Lower leg skin (tissue), 3 donors: ENCODE measurements around the gene RERGL.

Experiments
- CTCF ChIP-seq, 3 donors: fragments of 450-650 bp; IDR thresholded peaks; one replicate each; pipeline ENCODE4 v1.5.1; 2016; ENCODE audit warnings: antibody characterized with exemption in 3 of 3, mild to moderate bottlenecking in 3 of 3, moderate library complexity in 2 of 3
- POLR2A ChIP-seq, 2 donors: fragments of 450-650 bp; IDR thresholded peaks; one replicate each; pipeline ENCODE4 v1.6.1; 2016 to 2017; ENCODE audit warnings: antibody characterized with exemption in 2 of 2, mild to moderate bottlenecking in 1 of 2, moderate library complexity in 1 of 2

- TF ChIP-seq CTCF (IDR thresholded peaks at IDR 0.05) (no peak), POLR2A (IDR thresholded peaks at IDR 0.05) (no peak)
Measured at GRCh38 chr12:18045446-18045992, 44.5 kb downstream of the RERGL start.
